T-helper 1 cell (primary cell): ENCODE results near the gene TIMP1.

ENCODE experiments used
- DNase-seq, 5 donors: peaks; one replicate each; pipeline ENCODE4 v3.0.0-alpha.2; 2012 to 2020
- total RNA-seq, 4 donors: gene quantifications; one replicate each; lab custom pipeline; 2026; lab: John Stamatoyannopoulos, UW

TIMP1 gene
- total RNA-seq = 20.9 to 29.2 (median 28.0) reads per million in 4 donors

- DNase-seq = peak; percentile 58 to 87 (median 65)
Measured at GRCh38 chrX:47581731-47582647, at the start of gene TIMP1. Gene TIMP1, plus strand, starts transcription at chrX:47582436. Its CDS starts 980 bp downstream, at chrX:47583416.

DNA sequence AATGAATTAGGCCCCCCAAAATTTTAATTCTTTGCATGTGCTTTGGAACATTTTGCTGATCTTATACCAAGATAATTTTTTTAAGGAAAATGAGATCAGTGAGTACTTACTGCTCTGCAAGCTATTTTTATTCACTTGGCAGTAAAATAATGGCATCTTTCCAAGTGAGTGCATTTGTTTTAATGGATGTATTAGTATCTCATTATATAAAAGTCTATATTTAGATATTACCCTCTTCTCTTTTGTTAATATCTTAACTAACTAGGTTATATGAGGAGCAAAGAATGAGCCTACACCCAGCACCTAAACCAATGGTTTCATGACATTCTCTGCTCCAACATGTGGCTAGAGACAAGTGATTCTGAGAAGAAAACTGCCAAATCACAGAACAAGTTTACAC is 42.4 kb upstream of the TIMP1 start:
- no peak for DNase-seq

- no peak for DNase-seq
Measured at GRCh38 chrX:47540754-47541538, 41.3 kb upstream of the TIMP1 start.

GRCh38 chrX:47543496-47543895 is 38.7 kb upstream of the TIMP1 start:
- no peak for DNase-seq

- peak; percentile 61 to 89 (median 72) for DNase-seq
Measured at GRCh38 chrX:47556045-47556623, 26.1 kb upstream of the TIMP1 start.

DNA sequence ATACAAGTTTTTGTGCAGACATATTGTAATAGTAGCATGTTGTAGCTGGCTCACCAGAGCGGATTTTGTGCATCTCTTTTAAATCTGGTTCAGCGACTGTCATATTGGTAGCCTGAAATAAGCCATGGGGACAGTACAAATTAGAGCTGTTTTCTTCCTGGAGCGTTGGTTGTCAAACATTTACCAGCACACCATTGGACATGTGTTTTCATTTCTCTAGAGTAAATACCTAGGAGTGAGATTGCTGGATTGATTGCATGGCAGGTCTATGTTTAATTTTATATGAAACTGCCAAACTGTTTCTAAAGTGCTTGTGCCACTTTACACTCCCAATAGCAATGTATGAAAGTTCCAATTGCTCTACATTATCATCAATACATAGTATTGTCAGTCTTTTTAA is 23.8 kb upstream of the TIMP1 start:
- DNase-seq = no peak

DNA sequence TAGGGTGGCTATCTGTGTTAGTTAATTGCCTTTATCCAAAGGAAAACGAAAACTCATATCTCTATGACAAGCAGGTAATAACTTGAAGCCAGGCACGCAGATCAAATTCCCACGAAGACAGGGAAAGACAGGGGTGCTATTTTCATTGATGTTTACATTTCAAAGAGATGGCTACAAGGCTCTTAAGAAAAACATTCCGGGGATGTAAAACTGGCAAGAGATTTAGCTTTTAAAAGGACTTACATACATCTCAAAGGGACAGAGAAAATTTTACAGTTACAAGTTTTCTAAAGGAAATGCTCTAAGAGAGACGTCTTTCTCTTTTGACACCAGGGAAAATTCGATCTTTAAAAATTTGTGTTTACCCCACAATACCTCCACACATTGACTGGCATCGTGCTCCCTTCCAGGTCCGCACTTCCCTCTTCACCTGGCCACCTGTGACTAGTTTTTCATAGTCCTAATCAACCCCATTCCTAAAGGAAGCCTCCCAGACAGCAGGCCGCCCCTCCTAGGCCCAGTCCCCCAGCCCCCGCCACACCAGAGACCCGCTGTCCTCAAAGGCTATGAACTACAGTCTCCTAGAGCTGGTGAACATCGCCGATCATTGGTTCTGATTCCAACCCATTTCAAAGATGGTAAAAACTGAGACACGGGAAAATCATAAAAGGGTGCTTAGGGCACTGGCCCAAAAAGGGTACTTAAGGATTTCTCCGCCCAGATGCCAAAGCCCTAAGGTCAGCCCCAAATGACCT is 21.9 kb upstream of the TIMP1 start:
- no peak for DNase-seq

DNA sequence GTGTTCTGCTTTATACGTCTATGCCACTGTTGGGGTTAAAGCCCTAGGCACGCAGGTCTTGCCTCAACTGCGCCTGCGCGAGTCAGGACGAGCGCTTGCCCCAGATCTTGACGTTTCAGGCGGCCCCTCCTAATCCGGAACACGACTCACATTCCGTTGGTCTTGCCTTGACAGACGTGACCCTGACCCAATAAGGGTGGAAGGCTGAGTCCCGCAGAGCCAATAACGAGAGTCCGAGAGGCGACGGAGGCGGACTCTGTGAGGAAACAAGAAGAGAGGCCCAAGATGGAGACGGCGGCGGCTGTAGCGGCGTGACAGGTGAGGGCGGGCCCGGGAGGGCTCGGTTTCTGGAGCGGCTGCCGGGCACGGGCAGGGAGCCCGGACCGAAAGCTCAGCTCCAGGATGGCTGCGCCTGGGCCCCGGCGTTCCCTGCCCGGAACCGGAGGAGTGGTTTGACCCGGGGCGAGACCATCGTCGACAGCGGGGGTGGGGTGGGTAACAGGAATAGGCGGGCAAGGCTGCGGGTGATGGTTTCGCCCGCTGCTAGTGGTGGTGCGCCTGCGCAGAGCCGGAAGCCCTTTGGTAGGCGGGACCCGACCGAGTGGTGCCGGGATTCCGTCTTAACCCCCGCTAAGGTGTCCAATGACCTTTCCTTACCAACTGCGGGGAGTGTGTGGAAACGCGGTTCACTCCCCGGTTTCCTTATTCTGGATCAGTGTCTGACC is 21.1 kb upstream of the TIMP1 start, which contains the start of gene ARAF:
TSS of gene ARAF (plus strand) at position 272 of the 725 bp plus-strand sequence. CDS start 1,763 bp downstream, outside the sequence.
- DNase-seq = peak; percentile 91 to 98 (median 92)

DNA sequence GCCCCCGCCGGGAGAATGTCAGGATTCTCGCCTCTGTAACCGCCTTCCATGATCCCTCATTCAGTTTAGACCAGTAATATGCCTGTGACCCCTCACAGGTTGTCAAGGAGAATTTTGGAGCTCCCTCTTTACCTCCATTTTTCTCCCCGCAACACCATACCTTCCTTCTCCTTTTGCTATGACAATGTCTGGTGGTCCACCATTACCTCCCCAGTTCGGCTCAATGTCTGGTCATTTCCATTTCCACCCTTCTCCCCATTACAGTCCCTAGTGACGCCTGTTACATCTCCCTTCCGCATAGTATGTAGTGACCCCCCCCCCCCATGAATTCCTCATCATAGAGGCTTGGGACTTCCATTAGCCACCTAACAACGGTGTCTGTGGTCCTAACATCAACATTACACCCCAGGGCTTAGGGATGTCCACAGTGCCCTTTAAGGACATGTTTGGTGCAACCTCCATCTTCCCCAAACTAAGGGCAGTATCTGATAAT is 20.5 kb upstream of the TIMP1 start:
- no peak for DNase-seq

DNA sequence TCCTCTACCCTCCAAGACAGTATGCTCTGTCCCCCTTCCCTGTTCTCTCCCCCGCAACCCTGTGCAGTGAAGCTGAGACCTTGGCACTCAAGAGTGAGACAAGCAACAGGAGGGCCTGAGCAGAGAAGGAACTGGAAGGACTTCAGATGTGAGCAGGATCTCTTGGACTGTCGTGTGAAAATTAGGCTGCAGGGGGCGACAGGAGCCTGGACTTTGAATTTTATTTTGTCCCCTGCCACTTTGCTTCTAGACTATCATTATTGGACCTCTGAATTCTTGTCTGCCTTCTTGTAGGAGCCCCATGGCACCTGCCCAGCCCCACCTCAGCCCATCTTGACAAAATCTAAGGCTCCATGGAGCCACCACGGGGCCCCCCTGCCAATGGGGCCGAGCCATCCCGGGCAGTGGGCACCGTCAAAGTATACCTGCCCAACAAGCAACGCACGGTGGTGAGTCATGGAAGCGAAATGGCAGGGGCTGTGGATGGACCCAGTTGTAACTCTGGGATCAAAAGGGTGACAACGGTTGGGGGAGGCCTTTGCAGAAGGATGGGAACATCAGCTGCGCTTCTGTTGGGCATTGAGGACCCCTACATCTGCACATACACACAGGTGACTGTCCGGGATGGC is 19.5 kb upstream of the TIMP1 start:
- DNase-seq = peak in 1 of 5 donors; percentile 46

GRCh38 chrX:47563801-47564315 is 18.4 kb upstream of the TIMP1 start:
- peak in 1 of 5 donors; percentile 32 for DNase-seq

GRCh38 chrX:47564438-47565085 is 17.7 kb upstream of the TIMP1 start:
- peak in 1 of 5 donors; percentile 11 for DNase-seq

DNA sequence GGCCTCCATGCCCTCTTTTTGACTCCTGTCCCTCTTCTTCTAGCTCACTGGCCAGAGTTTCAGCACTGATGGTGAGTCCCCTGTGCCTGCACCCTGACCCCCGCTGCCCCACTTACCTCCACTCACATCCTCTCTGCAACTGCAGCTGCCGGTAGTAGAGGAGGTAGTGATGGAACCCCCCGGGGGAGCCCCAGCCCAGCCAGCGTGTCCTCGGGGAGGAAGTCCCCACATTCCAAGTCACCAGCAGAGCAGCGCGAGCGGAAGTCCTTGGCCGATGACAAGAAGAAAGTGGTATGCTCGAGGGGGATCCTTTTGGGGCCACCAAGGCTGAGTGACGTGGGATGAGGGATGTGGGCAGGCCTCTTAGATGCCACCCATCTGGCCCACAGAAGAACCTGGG is 15.4 kb upstream of the TIMP1 start:
- no peak for DNase-seq

- DNase-seq = peak in 2 of 5 donors; percentile 25 to 31
Measured at GRCh38 chrX:47568656-47569295, 13.5 kb upstream of the TIMP1 start.

DNA sequence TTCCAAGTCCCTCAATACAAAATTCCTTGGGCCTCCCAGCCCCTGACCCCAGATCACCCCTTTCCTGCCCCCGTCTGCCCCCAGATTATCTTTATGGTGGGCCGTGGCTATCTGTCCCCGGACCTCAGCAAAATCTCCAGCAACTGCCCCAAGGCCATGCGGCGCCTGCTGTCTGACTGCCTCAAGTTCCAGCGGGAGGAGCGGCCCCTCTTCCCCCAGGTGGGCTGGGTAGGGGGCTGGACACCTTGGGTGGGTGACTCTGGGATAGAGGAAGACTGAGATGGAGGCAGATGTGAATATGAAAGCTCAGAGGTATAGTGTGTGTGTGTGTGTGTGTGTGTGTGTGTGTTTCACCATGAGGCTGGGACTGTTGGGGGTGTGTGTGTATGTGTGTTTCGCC is 11.4 kb upstream of the TIMP1 start:
- DNase-seq = no peak

- DNase-seq = no peak
Measured at GRCh38 chrX:47571215-47571614, 11.0 kb upstream of the TIMP1 start.

DNA sequence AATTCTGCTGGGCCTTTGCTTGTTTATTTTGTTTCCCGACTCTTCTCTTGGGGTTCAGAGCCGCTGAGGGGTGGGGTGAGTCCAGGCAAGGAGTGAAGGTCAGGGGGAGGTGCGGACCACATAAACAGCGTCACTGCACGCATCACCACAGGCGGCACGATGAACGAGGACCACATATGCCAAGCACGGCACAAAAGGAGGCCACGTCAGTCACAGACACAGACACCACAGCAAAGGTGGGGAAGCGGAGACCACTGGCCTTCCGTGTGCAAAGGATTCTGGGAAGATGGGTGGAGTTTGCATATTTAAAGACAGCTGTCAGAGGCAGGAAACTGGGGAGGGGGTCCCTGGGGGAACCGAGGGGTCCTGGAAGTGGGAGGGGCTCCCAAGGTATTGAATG is 10.3 kb upstream of the TIMP1 start:
- DNase-seq = no peak

DNA sequence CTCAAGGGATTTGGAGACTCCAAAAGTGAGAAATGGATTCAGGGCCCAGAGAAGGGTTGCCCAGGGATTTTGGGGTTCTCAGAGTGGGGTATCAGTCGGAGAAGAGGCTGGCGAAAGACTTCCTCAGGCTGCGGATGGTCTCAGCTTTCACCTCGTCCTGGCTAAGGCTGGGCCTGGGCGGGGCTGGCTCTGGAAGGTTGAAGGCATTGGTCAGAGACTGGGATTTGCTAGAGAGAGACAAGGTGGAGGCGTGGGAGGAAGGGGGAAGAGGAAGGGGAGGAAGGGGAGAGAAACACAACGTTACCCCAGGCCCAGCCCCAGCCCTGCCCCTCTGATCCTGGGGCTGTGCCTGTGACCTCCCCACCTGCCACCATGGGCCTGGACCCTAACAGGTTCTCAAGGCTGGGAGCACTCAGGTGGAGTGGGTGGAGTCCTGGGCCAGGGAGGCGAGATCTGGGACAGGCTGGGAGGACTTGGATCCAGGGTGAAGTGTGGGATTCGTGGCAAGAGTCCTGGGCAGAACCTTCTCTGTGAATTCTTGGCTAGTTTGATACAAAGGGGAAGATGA is 9.4 kb upstream of the TIMP1 start:
- DNase-seq = no peak
